ENCODE results near the gene ORC5.

Gene ORC5

DNA sequence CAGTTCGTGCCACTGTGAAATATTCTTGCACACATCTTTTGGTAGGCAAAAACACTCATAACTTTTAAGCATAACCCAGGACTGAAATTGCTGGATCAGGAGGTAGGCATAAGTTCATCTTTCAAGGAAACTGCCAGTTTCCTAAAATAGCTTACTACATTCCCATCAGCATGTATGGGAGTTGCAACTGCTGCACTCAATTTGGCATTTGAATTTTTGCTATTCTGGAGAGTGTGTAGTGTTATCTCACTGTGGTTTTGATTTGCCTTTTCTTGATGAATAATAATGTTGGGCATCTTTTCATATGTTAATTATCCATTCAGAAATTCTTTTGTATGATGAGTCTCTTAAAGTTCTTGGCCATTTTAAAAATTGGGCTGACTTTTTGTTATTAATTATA is 95.2 kb downstream of the ORC5 start:
- no peak overlapping the region for H3K27ac ChIP-seq
- TF ChIP-seq ZFX (IDR thresholded peaks at IDR 0.05; ENCODE audit: borderline replicate concordance) = no peak
- TF ChIP-seq, protein P1, sequence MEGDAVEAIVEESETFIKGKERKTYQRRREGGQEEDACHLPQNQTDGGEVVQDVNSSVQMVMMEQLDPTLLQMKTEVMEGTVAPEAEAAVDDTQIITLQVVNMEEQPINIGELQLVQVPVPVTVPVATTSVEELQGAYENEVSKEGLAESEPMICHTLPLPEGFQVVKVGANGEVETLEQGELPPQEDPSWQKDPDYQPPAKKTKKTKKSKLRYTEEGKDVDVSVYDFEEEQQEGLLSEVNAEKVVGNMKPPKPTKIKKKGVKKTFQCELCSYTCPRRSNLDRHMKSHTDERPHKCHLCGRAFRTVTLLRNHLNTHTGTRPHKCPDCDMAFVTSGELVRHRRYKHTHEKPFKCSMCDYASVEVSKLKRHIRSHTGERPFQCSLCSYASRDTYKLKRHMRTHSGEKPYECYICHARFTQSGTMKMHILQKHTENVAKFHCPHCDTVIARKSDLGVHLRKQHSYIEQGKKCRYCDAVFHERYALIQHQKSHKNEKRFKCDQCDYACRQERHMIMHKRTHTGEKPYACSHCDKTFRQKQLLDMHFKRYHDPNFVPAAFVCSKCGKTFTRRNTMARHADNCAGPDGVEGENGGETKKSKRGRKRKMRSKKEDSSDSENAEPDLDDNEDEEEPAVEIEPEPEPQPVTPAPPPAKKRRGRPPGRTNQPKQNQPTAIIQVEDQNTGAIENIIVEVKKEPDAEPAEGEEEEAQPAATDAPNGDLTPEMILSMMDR (IDR thresholded peaks at IDR 0.05) = no peak

DNA sequence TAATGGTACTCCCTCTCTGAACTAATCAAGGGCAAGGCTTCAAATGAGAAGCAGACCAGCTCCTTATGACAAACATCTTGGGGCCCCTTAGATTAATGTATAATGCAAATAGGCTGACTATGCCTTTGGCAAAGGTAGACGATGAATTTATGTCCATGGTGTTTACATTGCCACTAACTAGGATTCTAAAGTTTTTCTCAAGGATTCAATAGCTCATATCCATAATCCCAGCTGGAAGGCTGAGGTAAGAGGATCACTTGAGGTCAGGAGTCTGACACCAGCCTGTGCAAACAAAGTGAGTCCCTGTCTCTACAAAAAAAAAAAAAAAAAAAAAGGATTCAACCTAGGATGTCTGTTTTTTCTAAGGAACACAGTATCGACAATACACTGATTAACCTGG is 96.5 kb downstream of the ORC5 start:
- no peak overlapping the region for H3K27ac ChIP-seq
- TF ChIP-seq, protein P1 (IDR thresholded peaks at IDR 0.05) = no peak
- TF ChIP-seq ZFX (IDR thresholded peaks at IDR 0.05; ENCODE audit: borderline replicate concordance) = no peak

DNA sequence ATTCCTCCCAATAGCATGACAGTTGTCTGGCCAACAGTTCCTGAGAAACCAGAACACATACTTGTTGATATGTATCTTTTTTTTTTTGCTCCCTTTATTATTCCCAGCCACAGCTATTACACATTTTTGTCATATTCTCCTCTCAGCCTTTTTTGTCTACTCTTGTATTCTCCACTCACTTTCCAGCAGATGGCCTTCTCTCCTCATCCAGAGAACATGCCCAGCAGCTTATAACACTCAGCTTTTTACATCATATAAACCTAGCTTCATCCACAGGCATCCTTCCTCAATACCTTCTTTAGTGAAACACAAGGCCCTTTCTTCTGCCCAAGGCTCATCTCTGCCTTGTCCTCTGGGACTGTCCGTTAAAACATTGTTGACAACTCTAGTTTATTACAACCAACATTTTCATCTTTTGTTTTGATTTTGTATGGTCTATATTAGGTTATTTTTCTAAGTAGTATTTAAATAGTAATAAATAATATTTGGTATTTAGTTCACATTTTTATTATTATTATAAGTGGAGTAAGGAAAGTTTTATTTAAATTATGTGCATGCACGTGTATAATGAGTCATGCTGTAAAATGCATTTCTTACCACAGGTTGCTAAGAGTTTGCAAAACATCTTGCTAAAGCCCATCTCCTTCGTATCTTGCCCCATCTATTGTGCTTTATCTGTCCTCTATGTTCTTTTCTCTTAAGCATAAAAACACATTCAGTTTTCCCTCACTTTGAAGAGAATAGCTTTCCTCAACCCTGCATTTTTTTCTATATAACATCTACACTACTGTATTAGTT is 101.5 kb downstream of the ORC5 start:
- no peak overlapping the region for H3K27ac ChIP-seq
- no peak for TF ChIP-seq ZFX (IDR thresholded peaks at IDR 0.05; ENCODE audit: borderline replicate concordance)
- TF ChIP-seq, protein P1 (IDR thresholded peaks at IDR 0.05) = peak; percentile 19; the same call in 1 of the 2 replicates

DNA sequence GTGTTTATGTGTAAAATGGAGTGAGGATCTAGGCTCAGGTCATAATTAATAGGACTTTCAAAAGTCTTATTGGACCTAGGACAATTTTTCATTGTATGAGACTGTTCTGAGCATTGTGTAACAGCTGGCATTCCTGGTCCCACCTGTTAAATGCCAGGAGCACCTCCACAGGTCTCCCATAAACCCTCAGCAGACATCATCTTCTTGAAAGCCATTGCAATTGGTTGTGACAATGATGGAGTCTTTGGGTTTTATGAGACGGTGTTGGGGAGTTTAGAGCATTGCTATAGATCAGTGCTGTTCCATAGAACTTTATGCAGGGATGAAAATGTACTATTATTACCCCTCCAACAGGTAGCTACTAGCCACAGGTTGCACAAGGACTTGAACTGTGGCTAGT is 108.9 kb downstream of the ORC5 start:
- H3K27ac ChIP-seq = no peak overlapping the region
- TF ChIP-seq, protein P1 (IDR thresholded peaks at IDR 0.05) = no peak
- no peak for TF ChIP-seq ZFX (IDR thresholded peaks at IDR 0.05; ENCODE audit: borderline replicate concordance)

DNA sequence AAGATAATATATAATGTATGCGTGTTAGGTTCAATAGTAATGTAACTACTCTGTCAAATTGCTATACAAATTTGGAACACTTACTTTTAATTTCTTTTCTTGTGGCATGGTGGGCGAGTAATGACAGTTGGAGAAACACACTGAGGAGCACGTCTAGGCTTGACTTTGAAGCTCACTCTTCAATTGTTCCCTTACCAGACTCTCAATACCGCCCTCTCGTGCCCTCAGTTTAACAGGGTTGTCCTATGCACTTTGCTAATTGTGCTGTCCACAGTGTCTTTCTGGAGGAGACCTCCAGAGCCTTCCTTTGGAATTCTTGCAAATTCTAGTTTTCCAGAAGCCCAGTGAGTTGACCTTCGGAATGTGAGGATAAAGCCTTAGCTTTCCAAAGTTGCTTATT is 111.1 kb downstream of the ORC5 start:
- no peak for TF ChIP-seq ZFX (IDR thresholded peaks at IDR 0.05; ENCODE audit: borderline replicate concordance)
- TF ChIP-seq, protein P1 (IDR thresholded peaks at IDR 0.05) = peak; percentile 71
- H3K27ac ChIP-seq = no peak overlapping the region

DNA sequence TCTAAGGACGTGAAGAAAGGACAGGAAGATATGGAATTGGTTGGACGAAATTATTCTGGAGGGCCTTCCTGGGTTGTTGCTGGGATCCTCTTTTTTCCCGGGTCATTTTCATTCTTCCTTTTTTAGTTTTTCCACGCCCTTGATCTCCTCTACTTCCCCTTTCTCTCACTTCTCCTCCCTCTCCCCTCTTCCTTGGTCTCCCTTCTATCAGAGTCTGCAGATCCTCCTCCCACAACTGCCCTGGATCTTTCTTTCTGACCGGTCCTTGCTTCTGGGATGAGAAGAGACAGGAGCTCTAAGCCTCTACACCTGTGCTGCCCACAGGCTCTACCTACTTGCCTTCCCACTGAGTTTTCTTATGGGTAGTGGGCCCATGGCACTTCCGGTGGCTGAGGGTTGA is 114.7 kb downstream of the ORC5 start:
- H3K27ac ChIP-seq = no peak overlapping the region
- TF ChIP-seq, protein P1 (IDR thresholded peaks at IDR 0.05) = no peak
- no peak for TF ChIP-seq ZFX (IDR thresholded peaks at IDR 0.05; ENCODE audit: borderline replicate concordance)

DNA sequence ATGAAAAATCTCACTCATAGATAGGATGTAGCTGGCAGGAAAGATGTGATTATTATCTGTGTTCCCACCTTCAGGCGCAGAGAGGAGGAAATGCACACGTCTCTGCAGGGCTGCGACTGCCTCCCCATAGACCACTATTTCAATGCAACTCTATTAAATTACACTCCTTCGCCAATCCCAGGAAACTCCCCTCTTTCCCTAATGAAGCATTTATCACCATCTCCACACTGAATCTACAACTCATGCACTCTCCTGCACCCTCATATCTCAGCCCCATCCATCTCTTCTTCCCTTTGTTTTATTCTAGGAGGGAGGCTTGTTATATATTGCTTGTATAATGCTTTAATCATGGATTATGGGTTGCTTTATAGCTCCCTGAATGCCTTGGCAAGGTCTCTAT is 116.6 kb downstream of the ORC5 start:
- TF ChIP-seq, protein P1 (IDR thresholded peaks at IDR 0.05) = no peak
- no peak for TF ChIP-seq ZFX (IDR thresholded peaks at IDR 0.05; ENCODE audit: borderline replicate concordance)
- H3K27ac ChIP-seq = no peak overlapping the region

Data from 22Rv1 (cell line).